Esophagus muscularis mucosa (tissue), 4 donors: ENCODE data around the gene ELF2.

ENCODE experiments used
- EP300 ChIP-seq: sonication (generic); formaldehyde crosslinking; IDR thresholded peaks from one replicate; pipeline ENCODE4 v1.6.1; 2017; ENCODE audit warnings: antibody characterized with exemption
- POLR2A ChIP-seq: fragments of 450-650 bp; IDR thresholded peaks from one replicate; pipeline ENCODE4 v1.6.1; 2017; ENCODE audit warnings: antibody characterized with exemption, moderate library complexity, mild to moderate bottlenecking, low read depth
- POLR2AphosphoS5 ChIP-seq, 2 donors: sonication (generic); formaldehyde crosslinking; IDR thresholded peaks; one replicate each; pipeline ENCODE4 v1.6.1; 2017; ENCODE audit warnings: antibody characterized with exemption in 2 of 2
- TF ChIP-seq, protein P1 (sequence below), 3 experiments: fragments of 200-600 bp in 2 of 3; fragments of 450-650 bp in 1 of 3; sonication (generic) in 2 of 3; IDR thresholded peaks; one replicate each; pipeline ENCODE4 v1.5.1; 2017 to 2019; ENCODE audit warnings: antibody characterized with exemption in 3 of 3, mild to moderate bottlenecking in 2 of 3, moderate library complexity in 1 of 3

GRCh38 chr4:139035650-139036049, 141.4 kb downstream of the ELF2 start:
- no peak for TF ChIP-seq POLR2A
- TF ChIP-seq, protein P1, sequence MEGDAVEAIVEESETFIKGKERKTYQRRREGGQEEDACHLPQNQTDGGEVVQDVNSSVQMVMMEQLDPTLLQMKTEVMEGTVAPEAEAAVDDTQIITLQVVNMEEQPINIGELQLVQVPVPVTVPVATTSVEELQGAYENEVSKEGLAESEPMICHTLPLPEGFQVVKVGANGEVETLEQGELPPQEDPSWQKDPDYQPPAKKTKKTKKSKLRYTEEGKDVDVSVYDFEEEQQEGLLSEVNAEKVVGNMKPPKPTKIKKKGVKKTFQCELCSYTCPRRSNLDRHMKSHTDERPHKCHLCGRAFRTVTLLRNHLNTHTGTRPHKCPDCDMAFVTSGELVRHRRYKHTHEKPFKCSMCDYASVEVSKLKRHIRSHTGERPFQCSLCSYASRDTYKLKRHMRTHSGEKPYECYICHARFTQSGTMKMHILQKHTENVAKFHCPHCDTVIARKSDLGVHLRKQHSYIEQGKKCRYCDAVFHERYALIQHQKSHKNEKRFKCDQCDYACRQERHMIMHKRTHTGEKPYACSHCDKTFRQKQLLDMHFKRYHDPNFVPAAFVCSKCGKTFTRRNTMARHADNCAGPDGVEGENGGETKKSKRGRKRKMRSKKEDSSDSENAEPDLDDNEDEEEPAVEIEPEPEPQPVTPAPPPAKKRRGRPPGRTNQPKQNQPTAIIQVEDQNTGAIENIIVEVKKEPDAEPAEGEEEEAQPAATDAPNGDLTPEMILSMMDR (IDR thresholded peaks at IDR 0.05), result no peak
- TF ChIP-seq EP300, result no peak
- TF ChIP-seq POLR2AphosphoS5 (IDR thresholded peaks at IDR 0.05), result no peak
